ENCODE measurements around the gene EIF3B.

- TF ChIP-seq, protein P1, sequence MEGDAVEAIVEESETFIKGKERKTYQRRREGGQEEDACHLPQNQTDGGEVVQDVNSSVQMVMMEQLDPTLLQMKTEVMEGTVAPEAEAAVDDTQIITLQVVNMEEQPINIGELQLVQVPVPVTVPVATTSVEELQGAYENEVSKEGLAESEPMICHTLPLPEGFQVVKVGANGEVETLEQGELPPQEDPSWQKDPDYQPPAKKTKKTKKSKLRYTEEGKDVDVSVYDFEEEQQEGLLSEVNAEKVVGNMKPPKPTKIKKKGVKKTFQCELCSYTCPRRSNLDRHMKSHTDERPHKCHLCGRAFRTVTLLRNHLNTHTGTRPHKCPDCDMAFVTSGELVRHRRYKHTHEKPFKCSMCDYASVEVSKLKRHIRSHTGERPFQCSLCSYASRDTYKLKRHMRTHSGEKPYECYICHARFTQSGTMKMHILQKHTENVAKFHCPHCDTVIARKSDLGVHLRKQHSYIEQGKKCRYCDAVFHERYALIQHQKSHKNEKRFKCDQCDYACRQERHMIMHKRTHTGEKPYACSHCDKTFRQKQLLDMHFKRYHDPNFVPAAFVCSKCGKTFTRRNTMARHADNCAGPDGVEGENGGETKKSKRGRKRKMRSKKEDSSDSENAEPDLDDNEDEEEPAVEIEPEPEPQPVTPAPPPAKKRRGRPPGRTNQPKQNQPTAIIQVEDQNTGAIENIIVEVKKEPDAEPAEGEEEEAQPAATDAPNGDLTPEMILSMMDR (IDR thresholded peaks at IDR 0.05) = no peak
- TF ChIP-seq ZFX (IDR thresholded peaks at IDR 0.05; ENCODE audit: borderline replicate concordance) = no peak
These were observed 19.0 kb downstream of the EIF3B start for GRCh38 chr7:2373646-2374045.

Measured in 22Rv1 (cell line).